ENCODE results near the gene OTOR.

DNA sequence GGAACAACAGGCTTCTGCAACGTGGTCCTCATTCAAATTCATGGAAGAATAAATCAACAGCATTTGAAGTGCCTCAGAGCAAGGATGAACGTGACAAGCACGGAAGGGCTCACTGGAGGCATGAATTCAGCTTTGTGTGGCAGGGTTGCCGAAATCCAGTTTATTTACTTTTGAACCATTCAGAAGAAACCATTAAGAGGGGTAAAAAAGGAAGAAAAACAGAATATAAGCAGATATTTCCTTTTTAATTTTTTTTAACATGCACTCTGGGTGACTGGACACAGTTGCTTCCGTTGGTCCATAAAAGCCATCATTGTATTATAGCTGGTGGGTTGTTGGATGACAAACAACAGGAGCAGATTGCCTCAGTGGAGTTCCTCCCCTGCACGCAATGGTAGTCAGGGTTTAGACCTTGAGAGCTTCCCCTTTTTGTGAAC is 35.6 kb upstream of the OTOR start:
- TF ChIP-seq SIN3A (IDR thresholded peaks at IDR 0.05; ENCODE audit: borderline replicate concordance, insufficient read depth, low read length) (no peak), TAF1 (IDR thresholded peaks at IDR 0.05; ENCODE audit: borderline replicate concordance, insufficient read depth, low read length) (no peak), POLR2AphosphoS5 (IDR thresholded peaks at IDR 0.05; ENCODE audit: low read depth, low read length) (no peak)
- TF ChIP-seq, protein P1, sequence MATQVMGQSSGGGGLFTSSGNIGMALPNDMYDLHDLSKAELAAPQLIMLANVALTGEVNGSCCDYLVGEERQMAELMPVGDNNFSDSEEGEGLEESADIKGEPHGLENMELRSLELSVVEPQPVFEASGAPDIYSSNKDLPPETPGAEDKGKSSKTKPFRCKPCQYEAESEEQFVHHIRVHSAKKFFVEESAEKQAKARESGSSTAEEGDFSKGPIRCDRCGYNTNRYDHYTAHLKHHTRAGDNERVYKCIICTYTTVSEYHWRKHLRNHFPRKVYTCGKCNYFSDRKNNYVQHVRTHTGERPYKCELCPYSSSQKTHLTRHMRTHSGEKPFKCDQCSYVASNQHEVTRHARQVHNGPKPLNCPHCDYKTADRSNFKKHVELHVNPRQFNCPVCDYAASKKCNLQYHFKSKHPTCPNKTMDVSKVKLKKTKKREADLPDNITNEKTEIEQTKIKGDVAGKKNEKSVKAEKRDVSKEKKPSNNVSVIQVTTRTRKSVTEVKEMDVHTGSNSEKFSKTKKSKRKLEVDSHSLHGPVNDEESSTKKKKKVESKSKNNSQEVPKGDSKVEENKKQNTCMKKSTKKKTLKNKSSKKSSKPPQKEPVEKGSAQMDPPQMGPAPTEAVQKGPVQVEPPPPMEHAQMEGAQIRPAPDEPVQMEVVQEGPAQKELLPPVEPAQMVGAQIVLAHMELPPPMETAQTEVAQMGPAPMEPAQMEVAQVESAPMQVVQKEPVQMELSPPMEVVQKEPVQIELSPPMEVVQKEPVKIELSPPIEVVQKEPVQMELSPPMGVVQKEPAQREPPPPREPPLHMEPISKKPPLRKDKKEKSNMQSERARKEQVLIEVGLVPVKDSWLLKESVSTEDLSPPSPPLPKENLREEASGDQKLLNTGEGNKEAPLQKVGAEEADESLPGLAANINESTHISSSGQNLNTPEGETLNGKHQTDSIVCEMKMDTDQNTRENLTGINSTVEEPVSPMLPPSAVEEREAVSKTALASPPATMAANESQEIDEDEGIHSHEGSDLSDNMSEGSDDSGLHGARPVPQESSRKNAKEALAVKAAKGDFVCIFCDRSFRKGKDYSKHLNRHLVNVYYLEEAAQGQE (IDR thresholded peaks at IDR 0.05; ENCODE audit: insufficient read depth in 1 of 2, low read depth in 2 of 2, low read length in 2 of 2), result no peak
